KMS-11 (cell line): Measurements from ENCODE around the gene MCC.

Source experiments
- H2AFZ ChIP-seq: fragments of 200-600 bp; sonication (generic); 2 replicates; pipeline ENCODE4 v1.6.1; 2016; ENCODE audit warnings: antibody characterized with exemption, mixed run types, low read depth
- H3K27ac ChIP-seq: fragments of 200-600 bp; sonication (generic); 2 replicates; pipeline ENCODE4 v1.6.1; 2016; ENCODE audit warnings: mild to moderate bottlenecking, mixed run types
- H3K27me3 ChIP-seq: fragments of 200-600 bp; sonication (generic); 2 replicates; pipeline ENCODE4 v1.6.1; 2017; ENCODE audit warnings: mild to moderate bottlenecking, low read depth, mixed run types, moderate library complexity; ENCODE audit not compliant: insufficient read depth
- H3K36me3 ChIP-seq: fragments of 200-600 bp; sonication (generic); 2 replicates; pipeline ENCODE4 v1.6.1; 2017; ENCODE audit warnings: mild to moderate bottlenecking, mixed run types; ENCODE audit not compliant: insufficient read depth
- H3K4me1 ChIP-seq: fragments of 200-600 bp; sonication (generic); 2 replicates; pipeline ENCODE4 v1.6.1; 2016; ENCODE audit warnings: mild to moderate bottlenecking, low read depth, mixed run types; ENCODE audit not compliant: poor library complexity, severe bottlenecking
- H3K4me2 ChIP-seq: fragments of 200-600 bp; sonication (generic); 2 replicates; pipeline ENCODE4 v1.7.0; 2016; ENCODE audit warnings: mild to moderate bottlenecking, mixed run types
- H3K4me3 ChIP-seq: fragments of 200-600 bp; sonication (generic); IDR thresholded peaks from 2 replicates; pipeline ENCODE4 v1.6.1; 2017; ENCODE audit warnings: low read depth, low read length, mixed read lengths; ENCODE audit not compliant: insufficient read depth
- H3K79me2 ChIP-seq: fragments of 200-600 bp; sonication (generic); 2 replicates; pipeline ENCODE4 v1.6.1; 2016; ENCODE audit warnings: low read depth, mixed run types; ENCODE audit not compliant: insufficient read depth
- H3K9ac ChIP-seq: fragments of 200-600 bp; sonication (generic); 2 replicates; pipeline ENCODE4 v1.6.1; 2016; ENCODE audit warnings: mild to moderate bottlenecking, mixed run types
- H4K20me1 ChIP-seq: fragments of 200-600 bp; sonication (generic); 2 replicates; pipeline ENCODE4 v1.6.1; 2016; ENCODE audit warnings: mild to moderate bottlenecking, mixed run types; ENCODE audit not compliant: insufficient read depth
- TF ChIP-seq, protein P1 (sequence below): fragments of 200-600 bp; sonication (generic); conservative IDR thresholded peaks from 2 replicates; pipeline ENCODE4 v1.6.1; 2017; ENCODE audit warnings: low read depth, mild to moderate bottlenecking, antibody characterized with exemption, low read length, moderate library complexity, mixed read lengths

The MCC gene

DNA sequence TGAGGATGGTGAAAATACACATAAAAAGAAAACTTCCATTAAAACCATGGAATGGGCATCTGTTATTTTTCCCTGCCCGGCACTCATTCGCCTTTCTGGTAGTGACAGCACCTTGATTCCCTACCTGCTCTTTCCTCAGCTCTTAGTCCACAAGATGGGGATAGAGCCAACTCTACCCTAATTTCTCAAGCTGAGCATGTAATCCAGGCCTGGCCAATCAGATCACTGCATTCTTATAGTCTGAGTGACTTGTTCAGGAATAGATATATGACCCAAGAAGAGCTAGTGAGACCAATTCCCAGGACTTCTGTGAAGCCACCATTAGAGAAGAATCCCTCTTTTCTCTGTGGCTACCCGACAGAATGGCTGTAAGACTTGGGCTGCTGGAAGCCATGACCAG lies 111.6 kb downstream of the MCC start:
- H3K79me2 ChIP-seq = no peaks in the 10 kb centered on the region
- no peaks in the 10 kb centered on the region for H3K4me1 ChIP-seq
- H4K20me1 ChIP-seq = no peaks in the 10 kb centered on the region
- no peak overlapping the region for H3K4me3 ChIP-seq
- no peak overlapping the region for H2AFZ ChIP-seq
- no peak overlapping the region for H3K27ac ChIP-seq
- H3K9ac ChIP-seq = no peak overlapping the region
- H3K27me3 ChIP-seq = no peaks in the 10 kb centered on the region
- H3K4me2 ChIP-seq = no peak overlapping the region
- H3K36me3 ChIP-seq = no peaks in the 10 kb centered on the region
- TF ChIP-seq, protein P1, sequence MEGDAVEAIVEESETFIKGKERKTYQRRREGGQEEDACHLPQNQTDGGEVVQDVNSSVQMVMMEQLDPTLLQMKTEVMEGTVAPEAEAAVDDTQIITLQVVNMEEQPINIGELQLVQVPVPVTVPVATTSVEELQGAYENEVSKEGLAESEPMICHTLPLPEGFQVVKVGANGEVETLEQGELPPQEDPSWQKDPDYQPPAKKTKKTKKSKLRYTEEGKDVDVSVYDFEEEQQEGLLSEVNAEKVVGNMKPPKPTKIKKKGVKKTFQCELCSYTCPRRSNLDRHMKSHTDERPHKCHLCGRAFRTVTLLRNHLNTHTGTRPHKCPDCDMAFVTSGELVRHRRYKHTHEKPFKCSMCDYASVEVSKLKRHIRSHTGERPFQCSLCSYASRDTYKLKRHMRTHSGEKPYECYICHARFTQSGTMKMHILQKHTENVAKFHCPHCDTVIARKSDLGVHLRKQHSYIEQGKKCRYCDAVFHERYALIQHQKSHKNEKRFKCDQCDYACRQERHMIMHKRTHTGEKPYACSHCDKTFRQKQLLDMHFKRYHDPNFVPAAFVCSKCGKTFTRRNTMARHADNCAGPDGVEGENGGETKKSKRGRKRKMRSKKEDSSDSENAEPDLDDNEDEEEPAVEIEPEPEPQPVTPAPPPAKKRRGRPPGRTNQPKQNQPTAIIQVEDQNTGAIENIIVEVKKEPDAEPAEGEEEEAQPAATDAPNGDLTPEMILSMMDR = no peak

DNA sequence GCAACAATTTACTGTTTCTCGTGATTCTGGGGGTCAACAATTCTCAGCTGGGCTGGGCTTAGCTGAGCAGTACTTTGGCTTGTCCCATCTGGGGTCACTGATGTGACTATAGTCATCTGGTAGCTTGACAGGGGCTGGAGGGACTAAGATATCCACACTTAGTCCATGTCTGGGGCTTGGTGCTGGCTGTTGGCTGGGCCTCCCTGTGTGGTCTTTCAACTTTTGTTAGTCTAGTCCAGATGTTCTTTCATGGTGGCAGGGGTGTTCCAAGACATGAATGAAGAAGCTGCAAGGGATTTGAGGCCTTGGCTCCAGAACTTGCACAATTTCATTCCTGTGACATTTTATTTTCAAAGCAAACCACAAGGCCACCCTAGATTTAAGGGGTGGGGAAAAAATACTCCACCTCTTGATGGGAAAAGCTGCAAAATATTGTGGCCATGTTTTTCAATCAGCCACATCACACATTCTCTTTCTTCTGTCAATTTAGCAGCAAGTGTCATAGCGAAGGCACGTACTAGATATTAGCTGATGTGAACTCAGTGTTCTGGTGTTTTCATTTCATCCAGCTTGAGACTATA lies 112.7 kb downstream of the MCC start:
- H3K4me3 ChIP-seq = no peak overlapping the region
- no peak overlapping the region for H2AFZ ChIP-seq
- H4K20me1 ChIP-seq = no peaks in the 10 kb centered on the region
- H3K4me2 ChIP-seq = no peak overlapping the region
- H3K27me3 ChIP-seq = no peaks in the 10 kb centered on the region
- TF ChIP-seq, protein P1 = no peak
- no peak overlapping the region for H3K9ac ChIP-seq
- no peak overlapping the region for H3K27ac ChIP-seq
- H3K4me1 ChIP-seq = no peaks in the 10 kb centered on the region
- H3K36me3 ChIP-seq = no peaks in the 10 kb centered on the region
- no peaks in the 10 kb centered on the region for H3K79me2 ChIP-seq

DNA sequence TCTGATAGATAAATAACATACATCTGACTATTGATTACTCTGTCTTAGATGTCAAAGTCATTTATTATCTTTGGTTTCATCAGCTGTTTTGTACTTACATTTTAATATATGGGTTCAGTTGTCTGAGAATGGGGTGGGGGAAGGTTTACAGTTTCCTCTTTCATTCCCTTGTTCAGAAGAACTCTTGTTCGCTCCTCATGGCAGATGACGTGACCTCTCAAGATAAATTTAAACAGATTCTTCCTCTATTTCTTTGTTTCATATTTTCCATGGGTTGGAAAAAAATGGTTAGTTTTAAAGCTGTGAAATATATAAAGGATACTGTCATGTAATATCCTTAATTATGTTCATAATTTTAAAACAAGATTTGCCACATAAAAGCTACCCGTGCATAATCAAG lies 114.8 kb downstream of the MCC start:
- Histone ChIP-seq H3K27ac (no peak overlapping the region), H3K36me3 (no peaks in the 10 kb centered on the region), H3K9ac (no peak overlapping the region), H3K4me1 (no peaks in the 10 kb centered on the region), H4K20me1 (no peaks in the 10 kb centered on the region), H2AFZ (no peak overlapping the region), H3K4me3 (no peak overlapping the region), H3K79me2 (no peaks in the 10 kb centered on the region), H3K27me3 (no peaks in the 10 kb centered on the region), H3K4me2 (no peak overlapping the region)
- TF ChIP-seq, protein P1 = no peak

DNA sequence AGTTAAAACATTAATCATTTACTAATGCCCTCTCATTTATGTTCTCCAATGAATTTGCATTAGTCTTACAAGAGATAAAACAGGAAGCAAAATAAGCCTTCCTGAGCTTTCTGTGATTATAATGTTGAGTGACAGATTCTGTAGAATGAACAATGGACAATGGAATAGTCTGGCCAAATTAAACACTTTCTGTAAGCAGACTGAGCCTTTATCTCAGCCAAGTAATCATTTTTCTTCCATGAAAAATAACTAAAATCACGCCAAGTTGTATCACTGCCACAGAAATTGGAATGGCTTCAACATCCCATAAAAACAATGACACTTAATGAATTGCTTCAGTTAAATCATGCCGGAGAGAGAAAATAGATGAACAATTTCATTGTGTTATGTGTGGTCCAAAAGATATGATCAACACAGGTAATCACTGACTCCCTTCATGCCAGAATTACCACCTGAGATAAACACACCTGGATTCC lies 116.5 kb downstream of the MCC start:
- Histone ChIP-seq H3K27ac (no peak overlapping the region), H2AFZ (no peak overlapping the region), H3K4me3 (no peak overlapping the region), H3K79me2 (no peaks in the 10 kb centered on the region), H4K20me1 (no peaks in the 10 kb centered on the region), H3K36me3 (no peaks in the 10 kb centered on the region), H3K27me3 (no peaks in the 10 kb centered on the region), H3K9ac (no peak overlapping the region), H3K4me2 (no peak overlapping the region), H3K4me1 (no peaks in the 10 kb centered on the region)
- TF ChIP-seq, protein P1 = no peak
